Urothelium cell line (cell line): ENCODE results near the gene SMPD3.
"Not testable (repeated sequence)": the region's sequence is repeated elsewhere in the genome, so short reads cannot be mapped to it uniquely, and the experiment has no call there.

Source experiments
- DNase-seq: peaks from one replicate; pipeline ENCODE4 v3.0.0; 2011; ENCODE audit warnings: low spot score, mixed read lengths
- FAIRE-seq: peaks from 2 replicates; lab custom pipeline; 2011; peaks lifted over from hg19 to GRCh38; lab: Jason Lieb, UNC

The SMPD3 gene

GRCh38 chr16:68448360-68448970 is at the start of gene SMPD3:
Gene SMPD3 (minus strand): TSS chr16:68448508. CDS start chr16:68372181, 76,327 bp downstream.
- DNase-seq (peak; percentile 99), FAIRE-seq (peak; percentile 90)

- FAIRE-seq = no peak
- no peak for DNase-seq
Measured at GRCh38 chr16:68496689-68497088, 48.4 kb upstream of the SMPD3 start.

GRCh38 chr16:68494261-68494660 is 46.0 kb upstream of the SMPD3 start:
- DNase-seq, FAIRE-seq: not testable (repeated sequence)

DNA sequence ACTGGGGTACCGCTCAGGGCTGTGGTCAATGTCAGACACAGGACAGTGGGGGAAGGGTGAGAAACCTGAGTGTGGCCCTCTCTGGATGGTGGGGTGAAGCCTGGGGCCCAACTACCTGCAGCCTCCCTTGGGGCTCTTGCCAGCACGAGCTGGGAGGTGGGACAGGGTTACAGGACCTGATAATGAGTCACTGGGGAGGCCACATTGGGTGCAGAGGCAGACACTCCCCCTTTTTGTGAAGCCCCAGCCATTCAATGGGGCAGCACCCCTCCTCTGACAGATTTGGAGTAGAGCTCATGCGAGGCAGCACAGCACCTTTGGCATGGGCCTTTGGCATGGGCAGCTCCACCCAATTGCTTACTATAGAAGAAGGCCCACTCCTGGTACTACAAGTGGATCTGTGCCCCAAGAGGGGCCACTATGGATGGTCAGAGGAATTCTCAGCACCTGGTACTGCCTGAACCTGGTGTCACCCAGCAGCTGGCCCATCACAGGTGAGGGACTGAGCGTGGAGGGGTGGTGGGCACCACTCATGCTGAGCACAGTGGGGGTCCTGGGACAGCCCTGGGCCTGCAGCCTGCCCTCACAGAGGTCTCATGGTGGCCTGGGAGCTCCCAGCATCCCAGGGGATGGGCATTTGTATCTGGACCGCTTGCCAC is 45.2 kb upstream of the SMPD3 start:
- DNase-seq (no peak), FAIRE-seq (no peak)

DNA sequence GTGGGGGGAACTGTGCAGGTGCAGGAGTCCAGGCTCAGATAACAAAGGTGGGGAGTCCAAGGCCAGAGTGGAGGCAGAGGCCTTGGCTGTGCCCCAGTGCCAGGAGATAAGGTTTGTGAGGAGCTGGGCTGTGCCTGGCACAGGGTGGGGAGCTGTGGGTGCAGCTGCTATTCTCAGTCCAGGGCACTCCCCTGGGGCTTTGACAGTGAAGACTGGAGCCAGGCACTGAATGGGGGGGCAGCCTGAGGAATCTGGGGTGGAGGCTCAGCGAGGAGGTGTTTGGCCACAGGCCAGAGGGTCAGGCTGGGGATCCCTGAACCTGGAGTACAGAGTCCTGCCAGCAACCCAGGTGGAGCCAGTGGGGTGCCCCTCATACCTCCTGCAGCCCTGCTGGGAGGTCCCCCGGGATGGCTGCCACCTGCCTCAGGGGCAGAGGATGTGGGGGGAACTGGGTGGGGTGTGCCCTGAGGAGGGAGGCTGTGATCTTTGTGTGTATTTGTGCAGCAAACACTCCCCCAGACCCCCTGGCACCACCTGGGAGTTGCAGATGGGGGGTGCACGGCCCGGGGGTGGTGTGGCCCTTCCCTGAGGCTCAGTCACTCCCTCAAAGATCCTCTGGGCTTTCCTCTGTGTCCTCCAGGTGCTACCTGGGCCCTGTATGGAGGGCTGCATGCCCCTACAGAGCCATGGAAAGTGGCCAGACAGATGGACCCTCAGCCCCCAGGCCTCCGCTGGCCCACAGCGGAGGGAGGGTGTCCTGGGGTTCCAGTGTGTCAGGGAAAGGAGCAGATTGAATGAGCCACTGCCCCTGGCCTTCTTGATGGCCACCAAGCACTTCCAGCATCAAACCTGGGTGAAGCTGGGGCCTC is 44.5 kb upstream of the SMPD3 start:
- DNase-seq = no peak
- FAIRE-seq = no peak

DNA sequence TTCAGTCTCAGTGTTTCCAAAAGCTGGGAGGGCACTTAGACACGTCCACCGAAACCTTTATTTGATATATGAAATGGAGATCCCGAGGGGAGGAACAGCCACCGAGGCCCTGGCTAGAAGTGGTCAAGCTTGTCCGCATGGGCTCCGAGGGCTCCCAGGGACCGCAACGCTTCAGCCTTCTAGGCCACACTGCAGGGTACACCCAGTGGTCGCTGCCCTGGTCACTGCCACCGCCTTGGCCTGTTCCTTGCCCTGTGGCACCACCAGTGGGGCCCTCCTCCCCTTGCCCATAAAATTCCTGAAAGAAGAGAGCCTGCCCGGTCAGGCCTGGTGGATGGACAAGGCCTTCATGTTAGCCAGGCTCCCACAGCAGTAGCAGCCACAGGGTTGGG is 43.8 kb upstream of the SMPD3 start:
- FAIRE-seq (no peak), DNase-seq (no peak)

DNA sequence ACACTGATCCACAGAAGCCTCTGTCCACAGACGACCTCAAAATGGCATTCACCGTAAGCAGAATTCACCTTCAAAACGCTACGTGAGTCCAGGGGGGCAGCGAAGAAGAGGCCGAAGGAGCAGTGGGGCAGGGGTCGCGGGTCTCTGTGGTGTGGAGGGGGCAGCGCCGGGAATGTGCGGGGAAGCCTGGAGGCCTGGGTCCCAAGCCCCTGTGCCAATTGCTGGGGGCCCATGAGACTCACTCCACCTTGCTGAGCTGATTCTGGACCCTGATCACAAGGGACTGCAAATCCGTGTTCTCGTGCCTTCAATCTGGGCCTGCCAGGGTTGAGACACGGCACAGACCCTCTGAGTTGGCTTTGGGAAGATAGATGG is 43.3 kb upstream of the SMPD3 start:
- no peak for FAIRE-seq
- no peak for DNase-seq

DNA sequence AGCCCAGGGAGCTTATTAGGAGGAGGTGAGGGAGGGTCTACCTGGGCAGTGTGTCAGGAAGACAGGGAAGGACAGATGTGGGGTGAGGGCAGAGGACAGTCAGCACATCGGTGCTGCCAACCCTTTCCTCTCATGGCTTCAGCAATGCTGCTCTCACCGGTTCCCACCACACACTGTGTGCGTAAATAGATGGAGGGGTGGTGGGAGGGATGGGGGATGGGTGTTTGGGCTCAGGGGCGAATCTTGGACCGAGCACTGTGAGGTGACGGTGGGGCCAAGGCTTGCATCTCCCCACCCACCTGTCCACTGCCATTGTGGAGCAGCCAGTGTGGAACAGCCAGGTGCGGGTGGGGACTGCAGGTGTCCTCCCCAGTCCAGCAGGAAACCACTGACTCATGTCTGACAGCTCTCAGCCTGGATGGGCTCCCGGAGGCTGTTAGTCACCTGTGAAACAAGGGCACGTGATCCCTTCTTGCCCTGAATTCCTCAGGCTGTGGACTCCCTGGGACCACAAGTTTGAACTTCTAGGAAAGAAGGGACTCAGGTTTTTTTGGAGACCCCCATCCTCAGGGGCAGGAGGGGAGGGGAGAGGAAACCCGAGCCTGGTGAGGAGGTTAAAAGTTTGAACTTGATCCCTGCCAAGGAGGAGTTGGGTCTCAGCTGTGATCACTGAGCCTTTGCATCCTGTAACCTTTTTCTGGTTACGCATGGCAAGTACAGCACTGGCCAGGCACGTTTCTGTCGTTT is 42.7 kb upstream of the SMPD3 start:
- DNase-seq (peak; percentile 94), FAIRE-seq (peak; percentile 83)

DNA sequence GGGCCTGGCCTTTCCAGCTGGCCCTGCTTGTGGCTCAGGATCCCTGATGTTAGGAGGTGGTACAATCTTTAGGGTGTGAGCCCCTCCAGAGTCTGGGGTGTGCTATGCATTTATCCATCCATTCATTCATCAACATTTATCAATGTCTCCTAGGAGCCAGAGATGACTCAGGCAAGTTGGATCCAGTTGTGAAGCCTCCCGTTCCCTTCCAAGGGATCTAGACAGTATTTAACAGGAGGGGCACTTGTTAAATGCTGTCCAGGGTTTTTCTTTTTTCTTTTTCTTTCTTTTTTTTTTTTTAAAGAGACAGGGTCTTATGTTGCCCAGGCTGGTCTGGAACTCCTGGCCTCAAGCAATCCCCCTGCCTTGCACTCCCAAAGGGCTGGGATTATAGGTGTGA is 42.0 kb upstream of the SMPD3 start:
- DNase-seq (no peak), FAIRE-seq (no peak)

GRCh38 chr16:68488554-68488953 is 40.2 kb upstream of the SMPD3 start:
- no peak for DNase-seq
- no peak for FAIRE-seq

- FAIRE-seq (no peak), DNase-seq (no peak)
Measured at GRCh38 chr16:68487669-68488068, 39.4 kb upstream of the SMPD3 start.

GRCh38 chr16:68487203-68487514 is 38.9 kb upstream of the SMPD3 start:
- no peak for DNase-seq
- FAIRE-seq = no peak

DNA sequence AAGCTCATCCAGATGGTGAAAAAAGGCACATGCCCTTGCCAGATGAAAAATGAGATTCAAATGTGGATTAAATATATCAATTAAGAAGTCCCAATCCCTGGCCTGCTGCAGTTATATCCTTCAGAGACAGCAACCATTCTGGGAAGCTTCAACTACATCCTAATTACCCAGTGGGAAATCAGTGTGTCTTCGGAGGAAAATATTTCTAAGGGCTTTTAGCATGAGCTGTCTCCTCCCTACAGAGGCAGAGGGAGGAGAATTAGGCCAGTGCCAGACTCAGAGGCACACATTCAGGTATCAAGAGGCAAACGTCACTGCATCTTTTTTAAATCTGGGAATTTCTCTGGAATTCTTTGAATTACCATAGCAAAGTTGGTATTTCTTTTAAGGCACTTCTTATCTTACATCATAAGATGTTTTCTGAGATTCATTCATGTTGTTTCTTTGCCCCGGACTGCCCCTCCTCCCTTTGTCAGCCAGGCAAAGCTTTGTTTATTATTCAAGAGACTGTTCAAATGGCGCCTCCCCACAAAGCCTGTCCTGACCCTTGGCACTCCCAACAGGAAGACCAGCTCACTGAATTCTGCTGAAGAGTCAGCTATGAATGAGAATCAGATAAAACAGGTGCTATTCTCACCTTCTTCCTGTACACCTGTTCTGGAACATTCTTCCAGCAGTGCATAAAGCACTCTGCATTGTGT is 38.3 kb upstream of the SMPD3 start:
- FAIRE-seq (no peak), DNase-seq (no peak)

GRCh38 chr16:68481636-68482035 is 33.3 kb upstream of the SMPD3 start:
- DNase-seq (no peak), FAIRE-seq (no peak)

GRCh38 chr16:68480084-68480995 is 32.0 kb upstream of the SMPD3 start:
- no peak for FAIRE-seq

DNA sequence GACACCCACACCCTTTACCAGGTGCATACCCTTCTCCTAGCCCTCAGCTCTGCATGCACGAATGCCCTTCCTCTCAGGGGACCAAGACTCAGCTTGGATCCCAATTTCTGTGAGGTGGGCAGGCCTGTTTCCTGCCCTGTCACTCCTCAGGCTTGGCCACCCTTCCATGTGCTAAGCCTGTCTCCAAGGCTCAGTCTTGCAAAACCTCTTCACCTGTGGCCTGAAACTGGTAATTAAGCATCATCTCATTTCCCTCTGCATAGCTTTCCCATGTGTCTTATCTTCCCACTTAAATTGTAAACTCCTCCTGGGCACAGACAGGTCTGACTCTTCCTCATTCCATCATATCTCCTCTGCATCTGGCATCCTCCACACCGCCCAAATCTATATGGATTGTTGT is 31.0 kb upstream of the SMPD3 start:
- no peak for FAIRE-seq
- DNase-seq = no peak

More at GRCh38 chr16:68480084-68480995, 32.0 kb upstream of the SMPD3 start:
- no peak for DNase-seq

DNA sequence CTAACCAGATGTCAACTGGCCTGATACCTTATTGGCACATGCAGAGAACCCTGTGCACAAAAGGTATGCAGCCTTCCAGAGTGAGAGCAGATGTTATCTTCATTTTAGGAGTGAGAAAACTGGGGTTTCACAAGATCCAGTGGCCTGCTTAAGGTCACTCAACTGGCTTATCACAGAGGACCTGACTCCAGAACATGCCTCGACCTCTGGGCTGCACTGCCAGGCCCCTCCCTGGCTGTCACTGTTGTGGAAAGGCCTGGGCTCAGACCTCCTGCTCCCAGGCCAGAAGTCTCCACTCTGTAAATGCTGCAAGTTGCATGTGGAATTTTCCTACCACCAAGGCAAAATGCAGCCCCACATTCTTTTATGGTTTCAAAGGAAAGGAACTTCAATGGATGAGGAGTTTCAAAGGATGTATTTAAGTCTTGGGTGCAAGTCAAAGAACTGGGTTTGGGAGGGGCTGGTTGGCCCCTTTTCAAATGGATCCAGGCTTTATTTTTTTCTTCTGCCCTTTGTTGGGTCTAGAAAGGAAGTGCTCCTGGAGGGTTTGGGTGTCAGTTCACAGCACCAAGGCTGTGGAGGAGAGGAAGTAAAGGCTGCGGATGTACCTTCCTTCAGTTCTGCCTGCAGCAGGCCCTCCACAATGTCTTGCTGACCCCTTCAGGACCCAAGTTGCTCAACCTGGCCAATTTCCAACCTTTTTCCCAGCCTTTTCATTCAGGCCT is 30.4 kb upstream of the SMPD3 start:
- no peak for FAIRE-seq
- DNase-seq = no peak

DNA sequence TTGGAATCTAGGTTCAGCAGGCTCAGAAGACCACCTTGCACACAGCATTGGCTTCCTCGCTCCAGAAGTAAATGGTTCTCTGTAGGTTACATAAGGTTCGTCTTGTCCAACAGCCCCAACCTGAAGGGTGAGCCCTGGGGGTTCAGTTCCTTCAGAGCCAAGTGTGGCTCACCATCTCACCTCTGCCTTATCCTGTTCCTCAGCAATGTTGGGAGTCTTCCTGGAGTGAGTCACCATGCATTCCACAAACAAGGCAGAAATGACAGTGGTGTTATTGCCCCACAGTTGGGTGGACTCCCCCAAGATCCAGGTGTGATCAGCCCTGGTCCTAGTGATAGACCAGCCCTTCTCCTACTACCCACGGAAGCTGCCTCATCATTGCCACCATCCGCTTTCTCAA is 26.8 kb upstream of the SMPD3 start:
- no peak for FAIRE-seq
- no peak for DNase-seq
